NCI-H1694 treated with DMSO at 0.1 percent for 48 hours (cell line): ENCODE results near the gene SF1.

Source experiments
- DNase-seq: peaks from one replicate; lab custom pipeline; 2025; lab: John Stamatoyannopoulos, UW

Gene SF1

DNA sequence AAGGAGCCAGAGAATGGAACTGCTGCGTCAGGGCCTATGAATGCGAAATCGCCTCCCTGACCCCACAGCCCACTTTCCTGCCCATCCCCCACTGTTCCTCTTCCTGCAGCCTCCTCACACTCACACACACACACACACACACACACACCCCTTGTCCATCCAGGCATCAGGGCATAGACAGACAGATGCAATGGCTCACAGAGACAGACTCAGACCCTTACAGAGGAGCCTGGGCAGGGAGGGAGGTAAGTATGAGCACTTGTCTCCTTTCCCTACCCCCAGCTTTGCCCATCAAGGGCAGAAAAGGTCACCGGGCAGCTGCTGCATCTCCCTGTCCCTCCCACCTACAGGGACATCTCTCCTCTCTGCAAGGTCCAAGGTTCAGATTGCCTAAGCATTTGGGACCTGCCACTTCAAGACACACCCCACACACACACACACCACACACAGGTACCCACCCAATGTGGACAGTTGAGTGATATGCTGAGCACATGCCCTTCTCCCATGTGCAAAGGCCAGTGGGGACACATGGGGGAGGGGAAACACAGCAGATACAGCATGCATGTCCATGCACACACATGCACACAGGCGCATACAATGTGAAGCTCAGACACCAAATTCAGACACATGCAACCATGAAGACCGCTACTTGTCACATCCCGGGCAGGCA is 53.3 kb downstream of the SF1 start:
- DNase-seq, result no peak

DNA sequence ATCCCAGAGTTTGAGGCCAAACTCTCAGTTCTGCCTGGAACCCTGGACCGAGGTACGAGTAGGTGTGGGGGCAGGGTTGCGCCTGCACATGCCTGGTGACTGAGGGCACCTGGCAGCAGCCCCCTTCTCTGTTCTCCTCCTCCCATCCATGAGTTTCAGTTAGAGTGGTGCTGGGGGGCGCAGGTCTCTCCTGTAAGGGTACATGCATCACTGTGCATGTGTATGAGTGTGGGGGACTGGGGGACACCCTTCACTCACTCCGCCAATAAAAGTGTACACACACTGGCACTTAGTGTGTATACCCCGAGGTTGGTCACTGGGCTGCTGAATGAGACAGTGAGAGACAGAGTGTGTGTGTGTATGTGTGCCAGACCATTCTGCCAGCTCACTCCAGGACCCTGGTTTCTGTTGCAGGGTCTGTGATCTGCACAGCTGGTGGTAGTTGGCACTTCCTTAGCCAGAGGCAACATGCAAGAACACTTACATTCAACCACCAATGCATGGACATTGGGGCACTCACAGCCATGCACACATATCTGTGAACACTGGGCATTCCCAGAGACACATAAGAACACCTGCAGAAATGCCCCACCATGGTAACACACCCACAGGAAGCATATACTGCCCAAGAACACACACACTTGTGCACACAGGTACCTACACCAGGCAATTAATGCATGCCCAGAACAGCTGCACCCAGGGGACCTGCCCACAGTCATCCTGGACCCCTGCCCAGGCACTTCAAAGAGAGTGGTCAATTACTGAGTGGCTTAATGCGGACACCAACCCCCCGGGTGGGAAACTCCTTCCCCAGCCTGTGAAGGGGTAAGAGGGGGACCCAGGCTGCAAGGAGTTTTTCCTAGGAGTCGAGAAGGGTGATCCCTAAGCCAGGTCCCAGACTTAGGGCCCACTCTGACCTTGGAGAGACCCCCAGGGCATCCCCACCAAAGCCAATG is 54.2 kb downstream of the SF1 start:
- DNase-seq, result no peak

DNA sequence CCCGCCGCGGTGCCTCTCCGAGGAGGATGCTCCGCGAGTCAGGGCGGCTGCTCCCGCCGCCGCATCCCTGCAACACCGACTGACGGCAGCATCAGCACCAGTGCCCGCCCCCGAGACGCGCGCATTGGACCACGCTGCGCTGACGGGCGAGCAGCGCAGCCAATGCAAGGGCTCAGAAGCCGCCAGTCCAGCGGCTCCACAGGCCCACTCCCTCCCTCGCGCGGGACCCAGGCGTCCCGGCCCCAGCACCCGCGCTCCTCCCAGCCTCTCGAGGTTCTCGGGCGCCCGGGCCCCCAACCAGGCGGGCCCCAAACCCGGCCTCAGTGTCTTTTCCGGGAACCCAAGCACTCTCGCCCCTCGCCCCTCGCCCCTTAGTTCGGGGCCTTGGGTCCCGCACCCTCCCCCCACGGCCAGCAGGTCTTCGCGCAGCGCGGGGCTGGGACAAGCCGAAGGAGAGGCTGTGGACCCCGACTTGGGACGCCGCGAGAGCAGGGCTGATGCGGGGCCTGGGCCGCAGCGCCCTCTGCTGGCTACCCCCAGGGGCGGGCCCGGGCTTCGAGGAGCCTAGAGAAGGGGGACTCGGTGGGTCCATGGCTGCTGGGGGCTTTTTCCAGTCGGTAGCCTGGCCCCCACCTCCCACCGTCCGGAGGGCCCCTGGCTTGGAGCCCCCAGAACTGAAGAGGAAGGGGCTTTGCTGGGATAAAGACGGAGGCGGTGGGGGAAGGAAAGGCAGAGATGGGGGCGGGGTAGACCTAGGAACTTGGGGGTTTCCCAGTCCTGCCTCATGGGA is 55.0 kb downstream of the SF1 start, which contains the start of gene NRXN2:
Gene NRXN2, minus strand, starts transcription at position 81 of the 790 bp plus-strand sequence. CDS start 9,498 bp downstream, outside the sequence.
- peak; percentile 43 for DNase-seq

DNA sequence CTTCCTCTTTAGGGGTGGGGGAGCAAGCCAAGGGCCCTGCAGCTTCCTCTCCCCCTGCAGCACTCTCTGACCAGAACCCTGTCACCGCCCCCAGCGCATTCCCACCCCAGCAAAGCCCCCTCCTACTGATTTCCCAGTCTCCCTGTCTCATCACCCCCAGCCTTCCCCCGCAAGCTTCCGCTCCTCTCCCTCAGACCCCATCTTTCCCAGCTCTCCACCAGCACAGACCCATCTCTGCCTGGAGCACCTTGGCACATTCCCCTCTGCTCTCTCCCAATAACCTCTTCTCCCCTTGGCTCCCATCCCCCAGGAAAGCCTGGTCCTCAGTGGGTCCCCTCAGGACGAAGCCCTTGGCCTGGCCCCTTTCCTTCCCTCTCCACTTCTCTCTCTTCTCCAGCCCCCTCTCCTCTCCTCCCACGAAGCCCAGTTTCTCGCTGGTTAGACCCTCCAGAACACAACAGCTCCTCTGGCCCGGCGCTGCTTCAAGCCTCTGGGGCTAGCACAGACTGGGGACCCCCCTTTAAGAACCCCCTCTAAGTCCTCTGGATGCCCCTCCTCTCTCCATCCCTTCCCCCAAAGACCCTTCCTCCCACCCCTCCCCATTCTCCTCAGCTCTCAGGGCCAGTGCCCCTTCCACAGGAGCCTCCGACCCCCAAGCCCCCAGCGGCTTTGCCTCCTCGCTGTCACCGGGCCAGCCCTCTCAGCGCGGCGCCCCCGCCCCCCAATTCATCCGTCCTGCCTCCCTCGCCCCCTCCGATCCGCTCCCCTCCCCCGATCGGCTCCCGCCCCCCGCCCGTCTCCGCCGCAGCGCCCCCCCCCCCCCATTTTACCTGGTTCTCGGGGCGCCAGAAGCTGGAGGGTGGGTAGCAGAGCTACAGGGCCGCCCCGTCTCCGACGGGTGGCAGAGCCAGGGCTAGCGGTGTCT is 55.9 kb downstream of the SF1 start:
- DNase-seq, result no peak

DNA sequence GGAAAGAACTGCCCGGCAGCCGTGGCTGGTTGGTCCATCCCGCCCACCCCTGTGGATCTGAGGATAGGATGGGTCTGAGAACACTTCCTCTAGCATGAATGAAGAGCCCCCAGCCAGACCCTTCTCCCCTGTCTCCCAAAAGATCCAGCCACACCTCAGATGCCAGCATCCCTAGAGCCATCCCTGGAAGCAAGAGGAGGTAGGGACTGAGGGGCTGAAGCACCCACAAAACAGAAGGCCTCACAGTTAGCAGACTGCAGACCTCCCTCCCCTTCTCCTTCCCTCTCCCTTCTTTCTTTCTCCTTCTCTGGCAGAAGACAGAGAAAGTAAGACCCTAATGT is 57.0 kb downstream of the SF1 start:
- DNase-seq, result no peak

DNA sequence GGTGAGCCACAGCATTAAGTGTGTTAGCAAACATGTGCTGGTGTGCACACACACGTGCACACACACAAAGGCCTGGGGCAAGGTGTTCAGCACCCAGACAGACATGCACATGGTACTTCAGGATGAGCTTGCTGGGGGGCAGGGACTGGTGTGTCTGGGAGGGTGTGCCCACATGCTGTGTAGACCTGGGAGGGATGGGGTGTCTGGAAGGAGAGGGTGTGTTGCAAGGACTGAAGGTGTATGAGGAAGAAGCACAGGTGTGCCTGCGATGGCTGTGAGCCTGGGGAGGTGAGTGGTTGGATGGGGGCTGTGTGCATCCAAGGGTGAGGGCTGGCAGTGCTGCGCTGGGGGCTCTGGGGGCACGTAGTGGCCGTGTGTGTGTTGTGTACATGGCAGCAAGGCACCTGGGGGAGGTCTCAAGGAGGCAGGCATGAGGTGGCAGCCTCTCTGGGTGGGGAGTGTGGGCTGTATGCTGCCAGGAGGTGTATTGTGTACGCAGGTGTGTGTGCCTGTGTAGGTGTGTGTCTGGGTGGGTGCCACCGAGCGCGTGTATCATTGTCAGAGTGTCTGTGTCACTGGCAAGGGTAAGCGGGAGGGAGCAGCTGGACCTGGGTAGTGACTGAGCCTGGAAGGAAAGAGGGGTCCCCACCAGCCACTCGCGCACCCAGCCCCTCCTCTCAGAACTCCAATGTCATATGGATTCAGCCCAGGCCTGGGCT is 57.5 kb downstream of the SF1 start:
- no peak for DNase-seq

DNA sequence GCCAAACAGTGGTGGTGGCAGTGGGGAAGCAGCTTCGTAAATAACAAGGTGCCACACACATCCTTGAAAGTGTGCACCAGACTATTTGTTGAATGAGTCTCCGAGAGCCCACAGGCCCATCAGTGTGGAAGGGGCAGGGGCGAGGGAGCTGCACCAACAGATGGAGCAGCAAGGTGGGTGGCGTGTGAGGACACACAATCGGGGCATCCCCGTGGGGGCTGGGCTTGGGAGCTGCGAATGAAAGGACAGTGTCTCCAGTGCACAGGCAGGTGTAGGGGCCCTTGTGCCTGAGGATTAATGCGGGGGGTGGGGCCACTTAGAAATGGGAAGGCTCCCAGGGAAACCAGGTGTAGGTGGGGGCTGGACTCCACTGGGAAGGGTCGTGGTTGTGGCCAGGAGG is 58.2 kb downstream of the SF1 start:
- DNase-seq, result no peak

DNA sequence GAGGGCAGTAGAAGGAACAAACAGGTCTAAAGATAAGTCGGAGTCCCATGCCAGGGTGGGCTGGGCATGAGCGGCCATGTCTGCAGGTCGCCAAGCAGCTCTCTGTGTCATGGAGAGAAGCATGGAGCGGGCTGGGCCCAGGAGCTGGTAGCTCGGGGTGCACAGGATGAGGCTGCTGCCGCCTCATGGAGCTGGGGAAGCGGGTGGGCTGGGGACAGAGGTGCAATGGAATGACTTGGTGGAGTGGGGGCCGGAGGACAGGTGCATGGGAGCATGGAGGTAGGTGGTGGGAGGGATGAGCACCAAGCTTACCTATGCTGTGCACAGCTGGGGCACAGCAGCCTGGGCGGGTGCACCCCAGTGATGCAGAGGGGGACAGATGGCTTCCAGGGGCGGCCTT is 58.9 kb downstream of the SF1 start:
- no peak for DNase-seq

DNA sequence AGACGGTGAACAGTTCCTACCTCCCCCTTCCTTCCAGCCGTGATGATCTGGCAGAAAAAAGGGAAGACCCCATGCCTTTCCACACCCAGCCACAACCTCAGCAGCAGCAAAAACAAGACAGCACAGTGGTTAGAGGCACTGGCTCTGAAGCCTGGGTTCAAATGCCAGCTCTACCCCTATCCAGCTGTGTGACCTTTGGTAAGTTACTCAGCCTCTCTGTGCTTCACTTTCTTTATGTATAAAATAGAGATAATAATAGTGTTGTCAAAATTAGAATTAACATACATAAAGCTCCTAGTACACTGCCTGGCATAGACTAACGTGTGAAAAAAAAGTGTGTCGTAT is 59.6 kb downstream of the SF1 start:
- DNase-seq, result no peak

DNA sequence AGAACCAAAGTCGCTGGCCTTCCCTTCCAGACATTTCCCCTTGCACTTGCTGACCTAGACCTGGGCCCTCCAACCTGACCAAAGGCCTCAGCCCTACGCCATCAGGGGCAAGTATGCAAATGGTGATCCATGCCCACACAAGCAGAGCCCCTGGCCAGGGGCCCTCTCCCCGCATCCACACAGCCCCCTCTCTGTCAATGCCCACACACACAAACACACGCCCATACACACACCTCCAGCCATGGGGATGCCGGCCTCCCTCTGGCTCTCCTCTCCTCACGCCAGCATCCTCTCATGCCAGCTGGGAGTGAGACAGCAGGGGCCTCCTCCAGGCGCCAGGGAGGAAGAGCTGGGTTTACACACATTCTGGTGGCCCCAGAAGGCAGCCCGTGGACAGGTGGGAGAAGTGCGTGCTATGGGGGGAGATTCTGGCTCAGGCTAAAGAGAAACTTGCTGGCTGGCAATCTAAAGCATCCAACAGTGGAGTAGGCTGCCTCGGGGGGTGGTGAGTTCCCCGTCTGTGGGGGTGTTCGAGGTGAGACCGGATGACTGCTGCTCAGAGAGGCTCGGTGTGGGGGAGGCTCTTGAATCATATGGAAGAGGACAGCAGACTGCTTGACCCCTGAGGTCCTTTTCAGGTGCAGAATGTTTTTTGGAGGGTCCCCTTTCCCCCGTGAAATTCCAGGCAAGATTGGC is 60.1 kb downstream of the SF1 start:
- DNase-seq, result no peak

DNA sequence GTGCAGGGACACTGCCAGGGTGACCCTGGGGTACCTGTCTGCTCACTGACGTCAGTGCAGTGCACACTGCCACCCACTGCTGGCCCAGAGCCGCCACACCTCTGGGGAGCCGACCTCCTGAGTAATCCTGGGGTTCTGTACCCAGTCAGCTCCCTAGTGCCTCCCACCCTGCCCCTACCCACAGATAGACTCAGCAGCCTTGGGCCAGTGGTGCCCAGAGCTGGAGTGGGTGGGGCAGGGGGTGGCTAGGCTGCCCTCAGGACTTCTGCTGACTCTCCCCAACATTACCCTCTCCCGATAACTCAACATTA is 61.1 kb downstream of the SF1 start:
- DNase-seq, result no peak

DNA sequence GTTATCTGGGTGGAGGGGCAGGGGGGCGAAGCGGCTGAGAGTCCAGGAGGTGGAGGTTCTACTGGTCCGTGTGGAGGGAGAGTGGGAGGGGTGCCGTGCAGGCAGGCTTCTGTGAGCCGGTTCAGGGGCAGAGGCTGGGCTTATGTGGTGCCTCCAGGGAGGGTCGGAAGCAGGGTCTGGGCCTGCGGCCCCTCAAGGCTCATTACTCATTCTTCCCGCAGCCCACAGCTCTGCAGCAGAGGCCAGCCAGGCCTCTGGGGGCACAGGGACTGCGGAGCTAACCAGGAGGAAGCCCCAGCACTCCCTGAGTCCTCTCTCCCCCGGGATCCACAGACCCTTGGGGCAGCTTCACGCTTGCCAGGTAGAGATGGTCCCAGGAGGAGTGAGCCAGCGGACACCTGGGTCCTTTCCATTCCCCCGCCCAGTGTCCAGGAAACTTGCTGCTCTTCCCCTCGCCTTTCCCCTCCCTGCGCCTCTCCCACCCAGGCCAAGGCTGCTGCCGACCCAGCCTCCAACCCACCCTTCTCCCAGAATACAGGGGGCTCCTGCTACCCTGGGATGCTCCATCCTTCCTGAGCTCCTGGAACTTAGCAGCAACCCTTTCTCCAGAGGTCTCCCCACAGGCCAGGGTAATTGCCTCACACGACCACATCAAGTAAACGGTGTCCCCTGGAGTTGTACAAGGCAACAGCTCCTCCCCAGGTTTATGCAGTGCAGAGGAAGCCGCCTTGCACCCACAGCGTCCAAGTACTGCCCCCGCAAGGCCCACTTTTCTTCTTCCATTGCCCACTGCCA is 61.7 kb downstream of the SF1 start:
- no peak for DNase-seq

DNA sequence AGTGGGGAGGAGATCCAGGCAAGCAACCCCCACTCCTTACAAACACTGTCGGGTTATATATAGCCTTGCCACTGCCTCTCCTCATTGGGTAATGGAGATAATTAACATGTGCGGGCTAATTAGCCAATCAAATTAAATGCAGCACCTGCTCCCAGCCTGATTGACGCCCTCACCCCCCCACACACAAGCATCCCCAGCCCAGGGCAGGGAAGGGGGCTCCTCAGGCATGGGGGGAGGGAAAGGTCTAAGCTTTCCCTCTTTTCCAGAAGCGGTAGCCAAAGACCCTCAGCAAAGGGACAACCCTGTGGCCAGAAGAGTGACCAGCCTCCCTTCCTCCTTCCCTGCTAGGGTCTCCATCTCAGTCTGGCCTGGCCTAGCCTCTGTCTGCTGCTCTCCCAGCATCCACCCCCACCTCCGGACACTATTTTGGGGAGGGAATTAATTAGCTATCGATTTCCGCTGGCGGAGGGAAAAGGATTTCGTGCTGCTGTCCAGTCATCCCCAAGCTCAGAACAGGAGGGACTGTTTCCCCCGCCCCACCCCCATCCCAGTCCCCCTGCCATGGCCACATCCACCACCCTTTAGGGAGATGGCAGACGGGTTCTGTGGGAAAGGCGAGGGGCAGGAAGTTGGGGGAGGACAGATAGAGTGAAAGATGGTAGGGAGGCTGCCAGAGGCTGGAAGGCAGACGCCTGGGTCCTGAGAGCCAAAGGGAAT is 62.4 kb downstream of the SF1 start:
- no peak for DNase-seq

DNA sequence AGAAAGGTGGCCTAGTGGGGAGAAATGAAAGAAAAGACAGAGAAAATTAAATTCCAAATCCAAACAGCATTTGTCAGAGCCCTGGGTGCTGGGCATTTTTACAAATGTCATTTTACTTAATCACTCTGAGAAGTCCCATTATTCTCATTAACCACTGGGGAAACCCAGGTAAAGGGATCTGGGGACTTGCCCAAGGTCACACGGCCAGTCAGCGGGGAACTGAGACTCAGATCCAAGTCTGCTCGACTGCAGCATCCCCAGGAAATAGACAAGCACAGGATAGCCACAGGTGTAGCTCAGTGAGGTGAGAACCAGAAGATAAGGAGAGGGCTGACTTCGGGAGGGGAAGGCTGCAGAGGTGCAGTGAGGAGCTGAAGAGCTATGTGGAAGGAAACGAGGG is 63.2 kb downstream of the SF1 start:
- DNase-seq, result no peak

DNA sequence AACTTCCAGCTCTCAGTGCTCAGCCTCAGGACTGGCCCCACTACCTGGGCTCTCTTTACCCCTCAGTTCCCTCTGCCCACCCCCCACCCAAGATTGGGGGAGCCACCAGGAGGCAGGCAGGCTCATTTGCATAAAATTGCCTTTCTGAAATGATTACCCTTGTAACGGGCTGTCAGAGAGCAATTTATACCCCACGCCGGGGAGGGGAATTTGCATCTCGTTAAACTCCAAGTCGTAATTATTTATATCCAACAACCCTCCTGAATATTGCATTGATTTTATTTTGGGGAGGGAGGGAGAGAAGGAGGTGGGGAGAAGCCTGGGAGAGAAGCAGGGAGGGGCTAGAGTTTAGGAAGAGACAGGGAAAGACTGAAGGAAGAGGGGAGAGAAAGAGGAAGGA is 63.7 kb downstream of the SF1 start:
- DNase-seq, result no peak
